GM23338 (cell line): ENCODE measurements around the gene RCOR1. TPM values are rescaled to one million over a fixed set of nuclear protein-coding genes. Genes with fewer than 3 reads are reported as not detected.

ENCODE experiments used
- ATAC-seq: fragments of 200-7000 bp; cut with Tn5 transposase; 3 replicates; pipeline ENCODE4 v1.9.1; 2020
- DNase-seq: peaks from one replicate; pipeline ENCODE4 v3.0.0-alpha.2; 2015; ENCODE audit warnings: low spot score
- H2AFZ ChIP-seq: fragments of 200-600 bp; sonication (generic); 2 replicates; pipeline ENCODE4 v1.8.0; 2016; ENCODE audit warnings: antibody characterized with exemption, mild to moderate bottlenecking, moderate library complexity
- H3F3A ChIP-seq: fragments of 200-600 bp; sonication (generic); replicated peaks from 2 replicates; pipeline ENCODE4 v1.8.0; 2017; ENCODE audit warnings: antibody characterized with exemption, mixed run types, low read depth
- H3K27ac ChIP-seq: fragments of 200-600 bp; sonication (generic); 2 replicates; pipeline ENCODE4 v1.6.1; 2016; ENCODE audit warnings: low read depth
- H3K27me3 ChIP-seq: fragments of 200-600 bp; sonication (generic); 2 replicates; pipeline ENCODE4 v1.8.0; 2016; ENCODE audit warnings: mild to moderate bottlenecking, mixed run types, moderate library complexity; ENCODE audit not compliant: insufficient read depth
- H3K36me3 ChIP-seq: fragments of 200-600 bp; sonication (generic); 2 replicates; pipeline ENCODE4 v1.8.0; 2016; ENCODE audit warnings: mild to moderate bottlenecking; ENCODE audit not compliant: insufficient read depth
- H3K4me1 ChIP-seq: fragments of 200-600 bp; sonication (generic); 2 replicates; pipeline ENCODE4 v1.8.0; 2016; ENCODE audit warnings: mild to moderate bottlenecking, moderate library complexity; ENCODE audit not compliant: insufficient read depth
- H3K4me2 ChIP-seq: fragments of 200-600 bp; sonication (generic); 2 replicates; pipeline ENCODE4 v1.7.1; 2017; ENCODE audit warnings: mixed run types
- H3K4me3 ChIP-seq: fragments of 200-600 bp; sonication (generic); 2 replicates; pipeline ENCODE4 v1.6.1; 2016; ENCODE audit warnings: mixed run types
- H3K79me2 ChIP-seq: fragments of 200-600 bp; sonication (generic); replicated peaks from 2 replicates; pipeline ENCODE4 v1.8.0; 2017; ENCODE audit warnings: mild to moderate bottlenecking; ENCODE audit not compliant: insufficient read depth
- H3K9me2 ChIP-seq: fragments of 200-600 bp; sonication (generic); 2 replicates; pipeline ENCODE4 v1.8.0; 2017; ENCODE audit not compliant: insufficient read depth
- H4K20me1 ChIP-seq: fragments of 200-600 bp; sonication (generic); replicated peaks from 2 replicates; pipeline ENCODE4 v1.8.0; 2017; ENCODE audit warnings: mild to moderate bottlenecking; ENCODE audit not compliant: insufficient read depth
- H3K27ac Mint-ChIP-seq: 2 replicates; pipeline ENCODE4 v1.8.0; 2020; ENCODE audit warnings: inconsistent platforms, mild to moderate bottlenecking, moderate library complexity, mixed read lengths
- H3K27me3 Mint-ChIP-seq: 3 replicates; pipeline ENCODE4 v1.8.0; 2022; ENCODE audit warnings: low read depth, mild to moderate bottlenecking, moderate library complexity, mixed read lengths, inconsistent platforms; ENCODE audit not compliant: insufficient read depth, poor library complexity
- H3K36me3 Mint-ChIP-seq: 3 replicates; pipeline ENCODE4 v1.8.0; 2021; ENCODE audit warnings: low read depth, mild to moderate bottlenecking, inconsistent platforms, moderate library complexity, mixed read lengths
- H3K4me1 Mint-ChIP-seq: 3 replicates; pipeline ENCODE4 v1.8.0; 2020; ENCODE audit warnings: mild to moderate bottlenecking, inconsistent platforms, mixed read lengths
- H3K4me3 Mint-ChIP-seq: 3 replicates; pipeline ENCODE4 v1.8.0; 2021; ENCODE audit warnings: moderate library complexity, mild to moderate bottlenecking, inconsistent platforms, mixed read lengths
- H3K9me3 Mint-ChIP-seq: 3 replicates; pipeline ENCODE4 v1.8.0; 2020; ENCODE audit warnings: moderate library complexity, mild to moderate bottlenecking, inconsistent platforms, mixed read lengths
- ETS1 ChIP-seq: IDR thresholded peaks from 2 replicates; pipeline ENCODE4 v1.6.1; 2016; ENCODE audit warnings: antibody characterized with exemption
- EZH2 ChIP-seq: fragments of 200-600 bp; sonication (generic); IDR thresholded peaks from one replicate; pipeline ENCODE4 v1.8.0; 2017; ENCODE audit warnings: antibody characterized with exemption, mild to moderate bottlenecking, low read depth; ENCODE audit not compliant: unreplicated experiment
- EZH2phosphoT487 ChIP-seq: fragments of 200-600 bp; sonication (generic); IDR thresholded peaks from one replicate; pipeline ENCODE4 v1.8.1; 2018; ENCODE audit warnings: antibody characterized with exemption; ENCODE audit not compliant: unreplicated experiment
- NANOG ChIP-seq: IDR thresholded peaks from 2 replicates; pipeline ENCODE4 v1.6.1; 2016; ENCODE audit warnings: antibody characterized with exemption, borderline replicate concordance
- POLR2AphosphoS5 ChIP-seq: IDR thresholded peaks from 2 replicates; pipeline ENCODE4 v1.6.1; 2016; ENCODE audit warnings: antibody characterized with exemption, low read depth
- ZNF462 ChIP-seq: fragments of 250-450 bp; sonication (Bioruptor Pico); IDR thresholded peaks from 2 replicates; pipeline ENCODE4 v1.5.0; 2020; ENCODE audit warnings: mild to moderate bottlenecking, moderate library complexity
- polyA plus RNA-seq: library from polyadenylated mRNA; unstranded; fragments of >200 nt; fragmentation: Nextera tagmentation; extraction: Ambion mirVana; gene quantifications from 2 replicates; pipeline ENCODE4 v1.2.1, GENCODE V29; 2016
- total RNA-seq: library from RNA; depleted of rRNA; stranded (reverse); fragments of >200 nt; shearing (Covaris generic); gene quantifications from 2 replicates; pipeline ENCODE4 v1.2.3, GENCODE V29; 2014

Gene RCOR1
- total and polyA plus RNA-seq, 2 experiments from 2014 or later: 7.6 to 26.1 TPM

- Mint-ChIP-seq H3K4me3 (no peak overlapping the region), H3K27me3 (peaks cover 3% of the 10 kb centered on the region), H3K4me1 (peaks cover 37% of the 10 kb centered on the region), H3K27ac (peak overlapping the region; percentile 84), H3K9me3 (no peaks in the 10 kb centered on the region; the same call in 1 of the 3 replicates), H3K36me3 (peaks cover 5% of the 10 kb centered on the region; the same call in 2 of the 3 replicates)
- DNase-seq: no peak
- no peak overlapping the region for H3K4me2 ChIP-seq
- TF ChIP-seq ZNF462 (CRISPR knock-in tag): no peak
- no peak for TF ChIP-seq ETS1
- TF ChIP-seq EZH2: no peak
- TF ChIP-seq EZH2phosphoT487: no peak
- TF ChIP-seq NANOG: no peak
- TF ChIP-seq POLR2AphosphoS5: no peak
- H3K4me3 ChIP-seq: no peak overlapping the region
- peaks cover 97% of the 10 kb centered on the region for H3K79me2 ChIP-seq
- H3K9me2 ChIP-seq: no peaks in the 10 kb centered on the region
- no peak overlapping the region for H2AFZ ChIP-seq
- H3K36me3 ChIP-seq: no peaks in the 10 kb centered on the region
- ATAC-seq: no peak
- H3K4me1 ChIP-seq: peaks cover 26% of the 10 kb centered on the region
- H4K20me1 ChIP-seq: peaks cover 9% of the 10 kb centered on the region; the same call in 1 of the 2 replicates
- no peaks in the 10 kb centered on the region for H3K27me3 ChIP-seq
- H3F3A ChIP-seq: no peaks in the 10 kb centered on the region
- peak overlapping the region; percentile 16; the same call in 1 of the 2 replicates for H3K27ac ChIP-seq
These were observed 61.8 kb downstream of the RCOR1 start for GRCh38 chr14:102654298-102654697.
